ENCODE results near the gene MRPL21. TPM values are rescaled to one million over a fixed set of nuclear protein-coding genes. Genes with fewer than 3 reads are reported as not detected.

Gene MRPL21
- total RNA-seq = 10 to 100 TPM; 38.9 to 81.6 TPM

DNA sequence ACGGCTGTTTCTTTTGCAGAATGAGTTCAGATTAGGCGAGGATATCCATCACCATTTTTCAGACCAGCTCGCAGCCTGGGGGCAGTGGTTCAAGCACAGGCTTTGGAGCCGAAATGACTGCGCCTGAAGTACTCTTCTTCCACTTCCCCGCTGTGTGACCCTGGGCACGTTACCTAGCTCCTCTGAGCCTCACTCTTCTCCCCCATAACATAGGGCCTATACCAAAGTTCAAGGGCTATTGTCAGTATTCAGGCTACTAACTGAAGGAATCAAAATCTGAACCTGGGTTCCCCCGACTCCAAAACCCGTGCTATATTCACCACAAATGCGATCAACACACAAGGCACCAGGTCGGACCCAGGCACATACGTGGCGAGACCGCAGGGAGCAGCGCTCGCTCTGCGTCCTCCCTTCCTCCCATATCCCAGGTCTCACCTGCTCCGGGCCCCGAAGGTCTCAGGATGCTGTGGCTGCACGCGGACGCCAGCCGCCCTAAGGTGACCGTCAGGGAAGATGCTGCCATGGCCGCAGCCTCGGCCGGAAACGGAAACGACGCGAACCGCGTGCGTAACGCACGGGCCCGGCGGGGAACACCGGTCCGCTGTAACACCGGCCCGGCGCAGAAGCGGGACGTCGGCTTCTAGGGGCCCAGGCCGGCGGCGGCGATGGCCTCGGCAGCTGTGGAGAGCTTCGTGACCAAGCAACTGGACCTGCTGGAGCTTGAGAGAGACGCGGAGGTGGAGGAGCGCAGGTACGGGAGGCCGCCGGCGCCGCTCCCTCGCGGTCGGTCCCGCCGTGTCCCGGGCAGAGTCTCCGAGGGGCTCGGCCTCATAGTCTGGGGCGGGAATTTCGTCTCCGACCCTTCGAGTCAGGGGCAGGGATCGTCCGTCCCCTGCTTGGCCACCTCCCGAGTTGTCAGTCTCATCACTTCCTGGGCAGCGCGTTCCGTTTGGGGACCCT is at the start of gene MRPL21, which contains the start of gene IGHMBP2:
Gene MRPL21, minus strand, starts transcription at position 545 of the 960 bp plus-strand sequence. Its CDS starts 22 bp downstream, at position 523.
Gene IGHMBP2, plus strand, starts transcription at position 604 of the 960 bp plus-strand sequence. Its CDS starts 62 bp downstream, at position 666.

DNA sequence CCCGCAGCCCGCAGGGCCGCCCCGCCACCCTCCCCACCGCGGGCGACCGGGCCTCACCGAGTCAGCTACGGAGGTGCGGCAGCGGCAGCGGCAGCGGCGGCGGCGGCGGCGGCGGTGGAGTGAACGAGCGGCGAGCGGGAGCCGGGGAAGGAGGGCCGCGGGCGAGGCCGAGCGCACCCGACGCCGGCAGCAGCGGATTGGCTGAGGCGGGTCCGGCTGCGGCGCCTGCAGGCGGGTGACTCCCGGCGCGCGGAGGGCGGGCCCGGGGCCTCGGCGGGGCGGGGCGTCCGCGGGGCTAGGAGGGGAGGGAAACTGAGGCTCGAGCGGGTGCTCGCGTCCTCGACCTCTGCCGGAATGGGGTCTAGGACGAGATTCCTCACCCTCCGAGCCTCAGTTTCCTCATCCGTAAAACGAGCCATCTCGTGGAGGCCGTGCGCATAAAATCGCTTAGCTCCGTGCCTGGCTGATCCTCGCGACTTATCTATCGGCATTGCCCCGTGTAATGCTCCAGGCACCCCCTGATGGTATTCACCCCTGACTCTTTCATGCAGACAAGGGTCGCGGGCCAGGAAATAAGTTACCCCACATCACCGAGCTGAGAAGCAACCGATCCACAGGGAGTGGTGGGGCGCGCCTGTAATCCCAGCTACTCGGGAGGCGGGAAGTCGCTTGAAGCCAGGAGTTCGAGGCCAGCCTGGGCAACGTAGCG is 61.8 kb downstream of the MRPL21 start, which contains the start of gene CPT1A:
Gene CPT1A, minus strand, starts transcription at position 199 of the 709 bp plus-strand sequence. CDS start 26,442 bp downstream, outside the sequence.

Other genes starting within 250 kb of the MRPL21 start
- gene GAL, start 219.3 kb downstream of the MRPL21 start, total RNA-seq = not detected
- 1 to 10 TPM in 1 of 2 donors, under 1 TPM in 1; 0.69 to 2.0 TPM for gene TESMIN, start 152.3 kb downstream of the MRPL21 start, total RNA-seq
- gene CPT1A, start 61.9 kb downstream of the MRPL21 start, total RNA-seq = 10 to 100 TPM; 33.4 to 46.6 TPM
- gene IGHMBP2, start 59 bp upstream of the MRPL21 start, total RNA-seq = 10 to 100 TPM; 14.5 to 18.3 TPM
- gene MRGPRD, start 77.2 kb upstream of the MRPL21 start, total RNA-seq = not detected
- under 1 TPM; under 0.01 to 0.33 TPM for gene MRGPRF, start 109.4 kb upstream of the MRPL21 start, total RNA-seq
- 100 to 1,000 TPM in 1 of 2 donors, 10 to 100 TPM in 1; 80.3 to 132 TPM for gene TPCN2, start 145.1 kb upstream of the MRPL21 start, total RNA-seq

All from melanocyte of skin (primary cell).